ENCODE data around the gene LACRT. TPM values are rescaled to one million over a fixed set of nuclear protein-coding genes. Genes with fewer than 3 reads are reported as not detected.

Gene LACRT
- total and polyA plus RNA-seq, 2 donors (not counting 3 experiments of a cell fraction or from before 2014, with no cell fraction given) = not detected

- Histone ChIP-seq H3K4me1 (ENCODE audit: control insufficient read depth, extremely low read depth, insufficient read depth, low read length) (no peaks in the 10 kb centered on the region), H4K20me1 (replicated peaks; ENCODE audit: control insufficient read depth, extremely low read depth, insufficient read depth, low read length) (no peaks in the 10 kb centered on the region), H3K36me3 (ENCODE audit: control insufficient read depth in 2 of 2, extremely low read depth in 1 of 2, insufficient read depth in 2 of 2, low read length in 2 of 2) (no peaks in the 10 kb centered on the region), H2AFZ (ENCODE audit: low read depth, low read length) (no peak overlapping the region), H3K27me3 (ENCODE audit: control insufficient read depth in 2 of 2, insufficient read depth in 2 of 2, low read length in 2 of 2) (peaks cover 0 to 2% of the 10 kb centered on the region in 2 experiments), H3K9me1 (replicated peaks; ENCODE audit: control insufficient read depth, extremely low read depth, insufficient read depth, low read length) (no peaks in the 10 kb centered on the region), H3K79me2 (ENCODE audit: control insufficient read depth, insufficient read depth, low read length) (no peaks in the 10 kb centered on the region), H3K9me3 (replicated peaks; ENCODE audit: control insufficient read depth, insufficient read depth, low read length) (no peaks in the 10 kb centered on the region), H3K9ac (replicated peaks; ENCODE audit: extremely low read depth, insufficient read depth, low read length) (no peak overlapping the region), H3K4me3 (replicated peaks in 1 of 3; ENCODE audit: insufficient read depth in 1 of 3, low read depth in 1 of 3, low read length in 3 of 3) (no peak overlapping the region), H3K4me2 (ENCODE audit: insufficient read depth, low read length) (no peak overlapping the region), H3K27ac (ENCODE audit: insufficient read depth, low read depth, low read length) (no peak overlapping the region)
- dilution Hi-C loops (cut with MboI; ENCODE audit: extremely low pct_ligation_motif_present, low sequenced_read_pairs) = no loop called here
- intact Hi-C loops (cut with micrococcal nuclease) = no loop called here
- TF ChIP-seq GATA2 (IDR thresholded peaks at IDR 0.05; ENCODE audit: insufficient read depth, insufficient read length, low read depth, low read length) (no peak), MYC (IDR thresholded peaks at IDR 0.05; ENCODE audit: low read depth, low read length) (no peak), POLR2A (IDR thresholded peaks at IDR 0.05; ENCODE audit: low read depth, low read length) (no peak), FOS (IDR thresholded peaks at IDR 0.05; ENCODE audit: borderline replicate concordance, insufficient read depth, low read length) (no peak), POLR2AphosphoS5 (IDR thresholded peaks at IDR 0.05; ENCODE audit: insufficient read depth, low read depth, low read length) (no peak), CTCF (IDR thresholded peaks at IDR 0.05; ENCODE audit: extremely low read depth in 1 of 2, insufficient read depth in 1 of 2, low read depth in 1 of 2, low read length in 2 of 2) (no peak), EZH2 (IDR thresholded peaks at IDR 0.05; ENCODE audit: borderline replicate concordance, low read depth, low read length, severe bottlenecking) (no peak), MAX (IDR thresholded peaks at IDR 0.05; ENCODE audit: insufficient read depth, insufficient read length) (no peak), JUN (IDR thresholded peaks at IDR 0.05; ENCODE audit: borderline replicate concordance, insufficient read depth, insufficient read length, low read depth) (no peak)
- ChIA-PET POLR2A (no interaction called here), CTCF (no interaction called here)
- no peak for FAIRE-seq
- no TSS peak for BruUV-seq (replicated peaks)
- DNase-seq (ENCODE audit: low read depth, low spot score) = no peak
These were observed 7.4 kb downstream of the LACRT start for GRCh38 chr12:54627304-54627703.

All from endothelial cell of umbilical vein (primary cell).